RWPE1 (cell line): ENCODE results near the gene ALPL.

Source experiments
- CTCF ChIA-PET: fragments of 350-600 bp; sonication (Branson Sonifier 250); formaldehyde crosslinking; extraction: SDS; loops from one replicate; lab custom pipeline; 2021; lab: Yijun Ruan, JAX
- POLR2A ChIA-PET: fragments of 400-600 bp; formaldehyde crosslinking; extraction: SDS; loops from one replicate; lab custom pipeline; 2020; ENCODE audit warnings: antibody characterized with exemption; ENCODE audit not compliant: low non-redundant PET; lab: Yijun Ruan, JAX
- DNase-seq: peaks from one replicate; pipeline ENCODE4 v3.0.0; 2012; ENCODE audit warnings: low spot score
- H3K27ac ChIP-seq: fragments of 450-650 bp; 2 replicates; pipeline ENCODE4 v1.5.1; 2017
- TF ChIP-seq, protein P1 (sequence below): fragments of 450-650 bp; conservative IDR thresholded peaks from 2 replicates; pipeline ENCODE4 v1.5.1; 2017; ENCODE audit warnings: low read depth, mild to moderate bottlenecking

ALPL gene

DNA sequence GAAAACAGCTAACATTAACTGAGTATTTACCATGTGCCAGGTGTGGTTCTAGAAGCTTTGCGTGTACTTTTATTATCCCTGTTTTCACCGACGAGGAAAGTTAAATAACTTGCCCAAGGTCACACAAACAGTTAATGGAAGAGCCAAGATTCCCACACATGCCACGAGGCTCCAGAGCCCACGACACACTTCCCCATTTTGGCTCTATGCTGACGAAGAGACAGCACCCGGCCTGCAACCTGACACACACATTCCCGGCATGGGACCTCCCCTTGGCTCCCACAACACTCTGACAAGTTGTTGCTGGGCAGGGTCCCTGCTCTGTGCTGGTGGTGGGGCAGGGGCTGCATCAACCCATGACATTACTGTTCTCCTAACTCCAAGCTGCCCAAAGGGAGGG lies 107.1 kb downstream of the ALPL start:
- no peak overlapping the region for H3K27ac ChIP-seq
- ChIA-PET POLR2A (no interaction called here), CTCF (no interaction called here)
- no peak for DNase-seq
- TF ChIP-seq, protein P1, sequence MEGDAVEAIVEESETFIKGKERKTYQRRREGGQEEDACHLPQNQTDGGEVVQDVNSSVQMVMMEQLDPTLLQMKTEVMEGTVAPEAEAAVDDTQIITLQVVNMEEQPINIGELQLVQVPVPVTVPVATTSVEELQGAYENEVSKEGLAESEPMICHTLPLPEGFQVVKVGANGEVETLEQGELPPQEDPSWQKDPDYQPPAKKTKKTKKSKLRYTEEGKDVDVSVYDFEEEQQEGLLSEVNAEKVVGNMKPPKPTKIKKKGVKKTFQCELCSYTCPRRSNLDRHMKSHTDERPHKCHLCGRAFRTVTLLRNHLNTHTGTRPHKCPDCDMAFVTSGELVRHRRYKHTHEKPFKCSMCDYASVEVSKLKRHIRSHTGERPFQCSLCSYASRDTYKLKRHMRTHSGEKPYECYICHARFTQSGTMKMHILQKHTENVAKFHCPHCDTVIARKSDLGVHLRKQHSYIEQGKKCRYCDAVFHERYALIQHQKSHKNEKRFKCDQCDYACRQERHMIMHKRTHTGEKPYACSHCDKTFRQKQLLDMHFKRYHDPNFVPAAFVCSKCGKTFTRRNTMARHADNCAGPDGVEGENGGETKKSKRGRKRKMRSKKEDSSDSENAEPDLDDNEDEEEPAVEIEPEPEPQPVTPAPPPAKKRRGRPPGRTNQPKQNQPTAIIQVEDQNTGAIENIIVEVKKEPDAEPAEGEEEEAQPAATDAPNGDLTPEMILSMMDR, result no peak

DNA sequence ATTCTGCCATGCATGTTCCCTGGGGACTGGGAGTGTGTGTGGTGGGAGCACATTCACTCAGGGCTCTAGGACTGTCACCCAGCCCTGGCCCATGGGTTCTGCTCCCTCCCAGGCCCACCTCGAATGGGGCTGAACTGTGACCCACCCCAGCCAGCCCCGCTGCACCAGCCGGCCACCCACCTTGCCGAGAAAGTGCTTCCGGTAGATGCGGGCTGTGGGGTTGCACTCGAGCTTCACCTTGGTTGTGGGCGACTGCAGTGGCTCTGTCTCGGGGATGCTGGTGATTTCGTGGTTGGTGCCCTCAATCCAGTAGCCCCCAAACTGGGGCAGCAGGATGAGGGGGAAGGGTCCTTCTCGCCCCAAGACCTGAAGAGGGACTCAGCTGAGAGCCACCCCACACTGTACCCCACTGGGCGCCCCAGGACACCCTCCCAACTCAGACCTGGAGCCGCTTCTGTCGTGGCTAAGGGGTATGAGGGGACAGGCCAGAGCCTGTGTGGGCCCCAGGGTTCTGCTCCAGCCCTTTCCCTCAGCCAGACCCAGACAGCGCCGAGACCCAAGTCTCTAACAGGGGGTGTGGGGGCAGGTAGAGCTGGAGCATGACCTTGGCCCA lies 108.0 kb downstream of the ALPL start:
- no peak for DNase-seq
- POLR2A ChIA-PET, result no interaction called here
- no peak overlapping the region for H3K27ac ChIP-seq
- CTCF ChIA-PET, result no interaction called here
- TF ChIP-seq, protein P1, result no peak

DNA sequence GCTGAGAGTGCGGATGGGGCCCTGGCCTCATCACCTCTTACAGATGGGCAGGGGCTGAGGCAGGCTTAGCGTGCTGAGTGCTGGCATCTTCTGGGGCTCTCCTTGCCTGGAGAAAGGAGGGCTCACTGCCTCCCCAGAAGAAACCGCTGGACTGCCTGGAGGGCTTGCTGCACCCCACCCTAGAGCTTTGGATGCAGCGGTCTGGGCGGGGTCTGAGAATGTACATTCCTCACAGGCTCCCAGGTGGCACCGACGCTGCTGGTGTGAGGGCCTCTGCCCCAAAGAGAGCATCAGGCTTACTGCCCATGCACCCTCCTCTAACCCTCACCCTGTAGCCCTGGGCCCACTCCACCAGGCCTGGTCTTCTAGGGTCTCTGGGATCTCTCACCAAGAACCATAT lies 108.8 kb downstream of the ALPL start:
- DNase-seq, result no peak
- ChIA-PET CTCF (no interaction called here), POLR2A (no interaction called here)
- no peak overlapping the region for H3K27ac ChIP-seq
- TF ChIP-seq, protein P1, result no peak

DNA sequence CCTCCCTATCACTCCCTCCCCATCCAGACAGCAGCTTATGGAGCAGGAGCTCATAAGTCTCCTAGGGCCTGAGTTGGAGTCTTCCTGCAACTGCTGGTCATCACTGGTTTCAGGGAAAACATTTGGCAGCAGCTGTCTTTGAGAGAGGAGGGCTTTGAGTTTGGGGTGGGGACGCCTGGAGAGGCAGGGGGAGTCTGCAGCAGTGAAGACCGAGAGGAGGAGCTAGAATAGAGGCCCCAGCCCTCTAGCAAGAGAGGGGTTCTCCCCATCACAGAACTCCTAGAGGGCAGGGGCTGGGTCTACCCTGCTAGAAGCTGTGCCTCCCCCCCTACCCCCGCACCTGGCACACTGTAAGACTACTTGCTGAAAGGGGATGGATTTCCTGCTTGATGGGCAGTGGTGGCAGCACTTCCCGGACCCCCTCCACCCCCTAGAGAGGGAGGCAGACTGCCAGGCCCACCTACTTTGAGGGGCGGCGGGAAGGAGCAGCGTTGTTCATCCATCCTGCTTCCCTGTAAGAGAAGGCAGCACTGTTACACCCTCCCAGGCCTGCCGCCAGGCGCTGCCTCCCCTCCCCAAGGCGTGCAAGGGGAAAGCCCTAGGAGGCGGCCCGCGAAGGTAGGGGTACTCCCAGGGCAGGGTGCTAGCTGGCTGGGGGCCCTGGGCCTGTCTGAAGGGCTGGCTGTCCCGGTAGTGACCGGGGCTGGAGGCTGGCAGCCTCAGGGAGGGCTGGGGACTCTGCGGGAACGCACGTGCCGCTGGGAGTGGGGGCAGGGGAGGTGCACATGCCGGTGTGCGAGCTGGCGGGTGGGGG lies 109.5 kb downstream of the ALPL start:
- no peak overlapping the region for H3K27ac ChIP-seq
- CTCF ChIA-PET, result no interaction called here
- no peak for DNase-seq
- POLR2A ChIA-PET, result no interaction called here
- TF ChIP-seq, protein P1, result no peak

DNA sequence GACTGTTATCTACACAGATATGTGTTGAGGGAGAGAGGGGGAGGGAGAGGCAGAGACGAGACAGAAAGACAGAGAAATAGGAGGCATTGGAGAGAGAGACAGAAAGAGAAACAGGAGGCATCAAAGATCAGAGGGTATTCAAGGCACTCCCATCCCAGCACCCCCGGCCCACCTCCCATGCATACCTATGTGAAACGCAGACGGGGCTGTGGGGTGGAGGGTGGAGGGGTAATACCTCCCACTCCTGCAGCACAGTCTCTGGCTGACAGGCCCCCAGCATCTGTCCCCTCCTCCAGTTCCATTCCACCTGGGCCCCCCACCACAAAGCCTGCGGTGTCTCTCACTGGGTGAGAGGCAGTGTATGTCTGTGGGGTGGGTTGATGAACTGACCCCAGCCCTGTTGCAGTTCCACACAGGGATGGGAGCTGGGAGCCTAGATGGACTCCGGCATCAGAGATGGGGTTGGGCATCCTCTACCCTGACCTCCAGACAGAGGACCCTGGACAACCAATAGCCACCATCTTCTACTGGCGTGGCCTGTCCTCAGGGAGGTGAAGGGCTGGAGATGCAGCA lies 110.2 kb downstream of the ALPL start:
- ChIA-PET POLR2A (no interaction called here), CTCF (no interaction called here)
- TF ChIP-seq, protein P1, result no peak

DNA sequence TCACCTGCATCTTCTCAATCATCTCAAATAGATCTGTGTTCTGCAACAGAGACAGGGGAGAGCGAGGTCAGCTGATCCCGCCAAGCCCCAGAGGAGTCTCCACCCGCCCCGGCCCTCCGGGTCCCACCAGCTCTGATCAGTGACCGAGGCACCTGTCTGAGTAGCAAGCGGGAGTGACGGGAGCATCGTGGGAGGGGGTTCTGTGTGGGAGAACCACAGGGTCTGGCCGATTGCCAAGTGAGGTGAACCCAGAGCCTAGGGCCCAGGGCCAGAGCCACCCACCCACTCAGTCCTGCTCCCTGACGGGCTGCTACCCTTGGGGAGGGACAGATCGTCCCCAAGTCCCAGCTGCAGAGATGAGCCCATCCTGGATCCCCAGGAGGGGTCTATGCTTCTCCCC lies 110.8 kb downstream of the ALPL start:
- TF ChIP-seq, protein P1, result no peak
- DNase-seq, result no peak
- ChIA-PET CTCF (no interaction called here), POLR2A (no interaction called here)
- H3K27ac ChIP-seq, result peak overlapping the region; percentile 6; the same call in 1 of the 2 replicates

More for the DNA sequence above, 110.2 kb downstream of the ALPL start:
- H3K27ac ChIP-seq, result no peak overlapping the region
- no peak for DNase-seq
